NCI-H1092 treated with DMSO at 0.1 percent for 48 hours (cell line): Measurements from ENCODE around the gene RER1.
"Not testable (repeated sequence)": the region's sequence is repeated elsewhere in the genome, so short reads cannot be mapped to it uniquely, and the experiment has no call there.

Experiments
- DNase-seq: peaks from one replicate; lab custom pipeline; 2025; lab: John Stamatoyannopoulos, UW

The RER1 gene

GRCh38 chr1:2429780-2430591 is 38.3 kb downstream of the RER1 start:
- no peak for DNase-seq

GRCh38 chr1:2430592-2430973 is 38.9 kb downstream of the RER1 start:
- DNase-seq = no peak

GRCh38 chr1:2431103-2431502 is 39.5 kb downstream of the RER1 start:
- no peak for DNase-seq

- no peak for DNase-seq
Measured at GRCh38 chr1:2431518-2431917, 39.9 kb downstream of the RER1 start.

- no peak for DNase-seq
Measured at GRCh38 chr1:2432441-2432844, 40.8 kb downstream of the RER1 start.

- DNase-seq = no peak
Measured at GRCh38 chr1:2433196-2433595, 41.6 kb downstream of the RER1 start.

GRCh38 chr1:2433936-2434655 is 42.5 kb downstream of the RER1 start:
- DNase-seq = no peak

- no peak for DNase-seq
Measured at GRCh38 chr1:2435091-2435490, 43.5 kb downstream of the RER1 start.

- no peak for DNase-seq
Measured at GRCh38 chr1:2435746-2436355, 44.2 kb downstream of the RER1 start.

GRCh38 chr1:2436876-2437275 is 45.2 kb downstream of the RER1 start:
- no peak for DNase-seq

GRCh38 chr1:2437617-2438016 is 46.0 kb downstream of the RER1 start:
- no peak for DNase-seq

- peak; percentile 22 for DNase-seq
Measured at GRCh38 chr1:2438038-2438437, 46.4 kb downstream of the RER1 start.

GRCh38 chr1:2438641-2439040 is 47.0 kb downstream of the RER1 start:
- no peak for DNase-seq

GRCh38 chr1:2439369-2439768 is 47.7 kb downstream of the RER1 start:
- no peak for DNase-seq

GRCh38 chr1:2440346-2440745 is 48.7 kb downstream of the RER1 start:
- not testable (repeated sequence) for DNase-seq

- DNase-seq = no peak
Measured at GRCh38 chr1:2441746-2442145, 50.1 kb downstream of the RER1 start.

GRCh38 chr1:2442661-2443060 is 51.0 kb downstream of the RER1 start:
- no peak for DNase-seq

GRCh38 chr1:2443277-2444137 is 51.9 kb downstream of the RER1 start:
- DNase-seq = no peak

GRCh38 chr1:2444138-2444591 is 52.5 kb downstream of the RER1 start:
- no peak for DNase-seq

GRCh38 chr1:2445162-2445822 is 53.7 kb downstream of the RER1 start:
- no peak for DNase-seq

- no peak for DNase-seq
Measured at GRCh38 chr1:2445823-2446215, 54.2 kb downstream of the RER1 start.
